ENCODE results near the gene CTIF.

DNA sequence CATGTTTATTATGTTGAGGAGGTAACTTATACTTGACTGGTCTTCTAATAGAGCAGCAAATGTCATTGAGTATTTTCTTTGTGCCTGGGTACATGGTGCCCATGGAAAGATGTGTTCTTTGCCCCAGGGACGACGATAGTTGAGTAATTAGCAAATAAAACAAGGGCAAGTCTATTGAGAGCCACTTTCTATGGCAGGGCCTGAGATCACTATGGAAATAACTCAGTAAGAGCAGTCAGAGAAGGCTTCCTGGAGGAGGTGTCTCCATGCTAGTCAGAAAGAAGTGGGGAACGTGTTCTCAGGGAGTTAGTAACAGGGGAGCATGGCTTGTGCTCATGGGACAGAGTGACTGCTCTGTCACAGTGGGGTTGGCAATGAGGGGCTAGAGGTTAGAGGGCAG, 28.6 kb downstream of the CTIF start:
- TF ChIP-seq, protein P1, sequence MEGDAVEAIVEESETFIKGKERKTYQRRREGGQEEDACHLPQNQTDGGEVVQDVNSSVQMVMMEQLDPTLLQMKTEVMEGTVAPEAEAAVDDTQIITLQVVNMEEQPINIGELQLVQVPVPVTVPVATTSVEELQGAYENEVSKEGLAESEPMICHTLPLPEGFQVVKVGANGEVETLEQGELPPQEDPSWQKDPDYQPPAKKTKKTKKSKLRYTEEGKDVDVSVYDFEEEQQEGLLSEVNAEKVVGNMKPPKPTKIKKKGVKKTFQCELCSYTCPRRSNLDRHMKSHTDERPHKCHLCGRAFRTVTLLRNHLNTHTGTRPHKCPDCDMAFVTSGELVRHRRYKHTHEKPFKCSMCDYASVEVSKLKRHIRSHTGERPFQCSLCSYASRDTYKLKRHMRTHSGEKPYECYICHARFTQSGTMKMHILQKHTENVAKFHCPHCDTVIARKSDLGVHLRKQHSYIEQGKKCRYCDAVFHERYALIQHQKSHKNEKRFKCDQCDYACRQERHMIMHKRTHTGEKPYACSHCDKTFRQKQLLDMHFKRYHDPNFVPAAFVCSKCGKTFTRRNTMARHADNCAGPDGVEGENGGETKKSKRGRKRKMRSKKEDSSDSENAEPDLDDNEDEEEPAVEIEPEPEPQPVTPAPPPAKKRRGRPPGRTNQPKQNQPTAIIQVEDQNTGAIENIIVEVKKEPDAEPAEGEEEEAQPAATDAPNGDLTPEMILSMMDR (IDR thresholded peaks at IDR 0.05) = no peak
- TF ChIP-seq POLR2A (IDR thresholded peaks at IDR 0.05) (no peak), EP300 (IDR thresholded peaks at IDR 0.05) (no peak), POLR2AphosphoS5 (IDR thresholded peaks at IDR 0.05) (no peak)
